Sigmoid colon (tissue), 7 donors: ENCODE results near the gene SURF1. TPM values are rescaled to one million over a fixed set of nuclear protein-coding genes. Genes with fewer than 3 reads are reported as not detected.

ENCODE experiments used
- DNase-seq: peaks from one replicate; pipeline ENCODE4 v3.0.0-alpha.2; 2019
- H3K27ac ChIP-seq, 4 donors: fragments of 200-600 bp; sonication (generic); one replicate each; pipeline ENCODE4 v1.5.1; 2016 to 2019; ENCODE audit warnings: mild to moderate bottlenecking in 1 of 4
- H3K27me3 ChIP-seq, 3 donors: fragments of 200-600 bp; sonication (generic); one replicate each; pipeline ENCODE4 v1.5.1; 2019; ENCODE audit warnings: mild to moderate bottlenecking in 1 of 3
- H3K36me3 ChIP-seq, 4 donors: fragments of 200-600 bp; sonication (generic); one replicate each; pipeline ENCODE4 v1.5.1; 2016 to 2019
- H3K4me1 ChIP-seq, 4 donors: fragments of 200-600 bp; sonication (generic); one replicate each; pipeline ENCODE4 v1.5.1; 2017 to 2019
- H3K4me3 ChIP-seq, 4 donors: fragments of 200-600 bp; sonication (generic); one replicate each; pipeline ENCODE4 v1.5.1; 2017 to 2019; ENCODE audit warnings: mild to moderate bottlenecking in 2 of 4, moderate library complexity in 1 of 4
- H3K9me3 ChIP-seq, 4 donors: fragments of 200-600 bp in 3 of 4; sonication (generic) in 3 of 4; one replicate each; pipeline versions ENCODE4 v1.5.1 to v1.6.1; 2013 to 2019
- EP300 ChIP-seq, 4 donors: sonication (generic); formaldehyde crosslinking; IDR thresholded peaks; one replicate each; pipeline ENCODE4 v1.6.1; 2017; ENCODE audit warnings: antibody characterized with exemption in 4 of 4
- POLR2A ChIP-seq, 2 donors: fragments of 450-650 bp; IDR thresholded peaks; one replicate each; pipeline ENCODE4 v1.6.1; 2016; ENCODE audit warnings: antibody characterized with exemption in 2 of 2, mild to moderate bottlenecking in 2 of 2, moderate library complexity in 2 of 2
- POLR2AphosphoS5 ChIP-seq, 4 donors: sonication (generic); formaldehyde crosslinking; IDR thresholded peaks; one replicate each; pipeline ENCODE4 v1.6.1; 2017; ENCODE audit warnings: antibody characterized with exemption in 4 of 4
- WGBS, 2 donors: extraction: QIAGEN DNeasy Blood & Tissue Kit; methylation state at CpG; one replicate each; pipeline ENCODE4 v1.1.7; 2013; 5-methylcytosine and 5-hydroxymethylcytosine counted together
- intact Hi-C: fragments of 100-400 bp; cut with DNase I; formaldehyde crosslinking; loops from one replicate; pipeline ENCODE4 v1.15.1; 2023
- polyA plus RNA-seq, 3 donors: library from polyadenylated mRNA; stranded (reverse); fragments of 200-250 nt; gene quantifications; one replicate each; pipeline ENCODE4 v1.2.3, GENCODE V29; 2013
- total RNA-seq, 4 donors: library from RNA; depleted of rRNA; stranded (reverse); fragments of >200 nt; gene quantifications; one replicate each; pipeline ENCODE4 v1.1.0, GENCODE V29; 2016
- TF ChIP-seq, protein P1 (sequence below), 4 experiments: fragments of 450-650 bp in 3 of 4; fragments of 200-600 bp in 1 of 4; IDR thresholded peaks; one replicate each; pipeline ENCODE4 v1.5.1; 2016 to 2019; ENCODE audit warnings: antibody characterized with exemption in 4 of 4, mild to moderate bottlenecking in 3 of 4, moderate library complexity in 2 of 4
- donor health status: healthy with polysubstance abuse.
- donor health status: Bipolar disorder and iron deficiency.
- donor health status: healthy.

Gene SURF1
- total and polyA plus RNA-seq, 7 donors, result 33.8 to 98.7 (median 59.0) TPM

DNA sequence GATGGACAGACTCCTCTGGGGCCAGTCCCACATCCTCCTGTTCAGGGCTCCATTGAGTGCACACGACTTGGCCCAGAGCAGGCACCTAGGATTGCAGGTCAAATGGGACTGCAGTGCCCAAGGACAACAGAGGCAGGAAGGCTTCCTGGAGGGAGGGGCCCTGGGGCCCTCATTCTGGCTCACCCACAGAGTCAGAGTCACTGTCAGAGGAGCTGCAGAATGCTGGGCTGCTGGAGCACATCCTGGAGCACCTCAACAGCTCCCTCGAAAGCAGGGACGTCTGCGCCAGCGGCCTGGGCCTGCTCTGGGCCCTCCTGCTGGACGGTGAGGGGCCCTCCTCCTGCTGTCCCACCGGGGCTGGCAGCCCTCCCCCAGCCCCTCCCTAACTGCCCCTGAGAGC lies 46.4 kb upstream of the SURF1 start:
- no peak overlapping the region for H3K4me3 ChIP-seq
- WGBS, 2 donors, result 79 to 80% methylated on average over 7 of the region's 7 CpGs
- DNase-seq, result no peak
- intact Hi-C loops, result no loop called here
- peaks cover 4 to 38% (median 18%) of the 10 kb centered on the region in 4 donors for H3K36me3 ChIP-seq
- TF ChIP-seq POLR2A (IDR thresholded peaks at IDR 0.05), result no peak
- TF ChIP-seq, protein P1, sequence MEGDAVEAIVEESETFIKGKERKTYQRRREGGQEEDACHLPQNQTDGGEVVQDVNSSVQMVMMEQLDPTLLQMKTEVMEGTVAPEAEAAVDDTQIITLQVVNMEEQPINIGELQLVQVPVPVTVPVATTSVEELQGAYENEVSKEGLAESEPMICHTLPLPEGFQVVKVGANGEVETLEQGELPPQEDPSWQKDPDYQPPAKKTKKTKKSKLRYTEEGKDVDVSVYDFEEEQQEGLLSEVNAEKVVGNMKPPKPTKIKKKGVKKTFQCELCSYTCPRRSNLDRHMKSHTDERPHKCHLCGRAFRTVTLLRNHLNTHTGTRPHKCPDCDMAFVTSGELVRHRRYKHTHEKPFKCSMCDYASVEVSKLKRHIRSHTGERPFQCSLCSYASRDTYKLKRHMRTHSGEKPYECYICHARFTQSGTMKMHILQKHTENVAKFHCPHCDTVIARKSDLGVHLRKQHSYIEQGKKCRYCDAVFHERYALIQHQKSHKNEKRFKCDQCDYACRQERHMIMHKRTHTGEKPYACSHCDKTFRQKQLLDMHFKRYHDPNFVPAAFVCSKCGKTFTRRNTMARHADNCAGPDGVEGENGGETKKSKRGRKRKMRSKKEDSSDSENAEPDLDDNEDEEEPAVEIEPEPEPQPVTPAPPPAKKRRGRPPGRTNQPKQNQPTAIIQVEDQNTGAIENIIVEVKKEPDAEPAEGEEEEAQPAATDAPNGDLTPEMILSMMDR (IDR thresholded peaks at IDR 0.05), result no peak
- TF ChIP-seq EP300 (IDR thresholded peaks at IDR 0.05), result no peak
- TF ChIP-seq POLR2AphosphoS5 (IDR thresholded peaks at IDR 0.05), result no peak
- no peaks in the 10 kb centered on the region for H3K9me3 ChIP-seq
- H3K27me3 ChIP-seq, result no peaks in the 10 kb centered on the region
- H3K27ac ChIP-seq, result no peak overlapping the region
- no peaks in the 10 kb centered on the region for H3K4me1 ChIP-seq

DNA sequence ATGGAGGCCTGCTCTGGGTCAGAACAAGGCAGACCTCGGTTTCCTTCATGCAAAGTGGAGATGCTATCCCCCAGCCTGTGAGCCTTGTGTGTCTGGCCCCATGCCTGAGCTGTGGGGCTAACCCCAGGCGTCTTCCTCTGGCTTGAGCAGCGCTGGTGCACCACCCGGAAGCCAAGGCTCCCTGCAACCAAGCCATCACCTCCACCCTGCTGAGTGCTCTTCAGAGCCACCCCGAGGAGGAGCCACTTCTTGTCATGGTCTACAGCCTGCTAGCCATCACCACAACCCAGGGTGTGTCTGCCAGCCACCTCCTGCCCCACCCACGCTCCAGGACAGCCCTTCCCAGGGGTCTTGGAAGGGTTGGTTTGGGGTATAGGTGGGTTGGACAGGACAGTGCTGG lies 45.3 kb upstream of the SURF1 start:
- DNase-seq, result no peak
- 76 to 88% methylated on average over 6 of the region's 6 CpGs for WGBS, 2 donors
- intact Hi-C loops, result no loop called here
- Histone ChIP-seq H3K4me3 (no peak overlapping the region), H3K27ac (no peak overlapping the region), H3K9me3 (no peaks in the 10 kb centered on the region), H3K27me3 (peaks cover 0 to 1% (median 0%) of the 10 kb centered on the region in 3 donors), H3K4me1 (no peaks in the 10 kb centered on the region), H3K36me3 (peaks cover 3 to 27% (median 10%) of the 10 kb centered on the region in 4 donors)
- TF ChIP-seq EP300 (IDR thresholded peaks at IDR 0.05) (no peak), POLR2AphosphoS5 (IDR thresholded peaks at IDR 0.05) (no peak), POLR2A (IDR thresholded peaks at IDR 0.05) (no peak)
- TF ChIP-seq, protein P1 (IDR thresholded peaks at IDR 0.05), result no peak

DNA sequence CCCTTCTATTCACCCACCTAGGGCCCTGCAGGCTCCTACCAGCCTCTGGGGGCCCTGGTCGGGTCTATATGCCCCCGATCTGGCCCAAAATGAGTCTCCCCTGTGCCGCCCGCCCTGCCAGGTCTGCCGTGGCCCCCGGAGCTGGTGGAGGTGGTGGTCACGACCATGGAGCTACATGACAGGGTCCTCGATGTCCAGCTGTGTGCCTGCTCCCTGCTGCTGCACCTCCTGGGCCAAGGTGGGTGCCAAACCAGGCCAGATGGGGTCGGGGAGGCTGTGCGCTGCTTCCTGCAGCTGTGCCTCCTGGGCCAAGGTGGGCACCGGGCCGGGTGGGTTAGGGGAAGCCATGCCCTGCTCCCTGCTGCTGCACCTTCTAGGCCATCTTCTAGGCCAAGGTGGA lies 44.0 kb upstream of the SURF1 start:
- DNase-seq, result no peak
- Histone ChIP-seq H3K27ac (no peak overlapping the region), H3K36me3 (peaks cover 0 to 14% (median 3%) of the 10 kb centered on the region in 4 donors), H3K4me1 (no peaks in the 10 kb centered on the region), H3K27me3 (peaks cover 0 to 10% (median under 1%) of the 10 kb centered on the region in 3 donors), H3K4me3 (no peak overlapping the region), H3K9me3 (no peaks in the 10 kb centered on the region)
- intact Hi-C loops, result no loop called here
- 89 to 92% methylated on average over 12 of the region's 12 CpGs for WGBS, 2 donors
- TF ChIP-seq, protein P1 (IDR thresholded peaks at IDR 0.05), result no peak
- TF ChIP-seq POLR2AphosphoS5 (IDR thresholded peaks at IDR 0.05) (no peak), EP300 (IDR thresholded peaks at IDR 0.05) (no peak)

DNA sequence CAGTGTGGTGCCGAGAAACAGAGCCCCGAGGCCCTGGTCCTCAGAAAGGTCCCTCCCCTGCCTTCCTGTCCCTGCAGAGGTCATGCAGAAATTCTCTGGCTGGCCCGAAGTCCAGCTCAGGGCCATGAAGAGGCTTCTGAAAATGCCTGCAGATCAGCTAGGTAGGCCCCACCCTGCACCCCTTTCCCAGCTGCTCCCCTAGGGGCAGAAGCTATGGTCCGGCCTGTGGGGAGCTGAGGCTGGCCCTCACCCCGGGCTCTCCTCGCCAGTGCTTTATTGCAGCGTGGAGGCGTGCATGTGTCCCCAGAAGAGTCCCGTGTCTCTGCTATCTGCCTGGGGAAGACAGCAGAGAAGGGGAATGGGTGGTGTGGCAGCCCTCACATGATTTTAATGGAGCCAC lies 41.6 kb upstream of the SURF1 start:
- Histone ChIP-seq H3K9me3 (no peaks in the 10 kb centered on the region), H3K27ac (no peak overlapping the region), H3K36me3 (peaks cover 0 to 6% (median 0%) of the 10 kb centered on the region in 4 donors), H3K4me1 (no peaks in the 10 kb centered on the region), H3K27me3 (peaks cover 0 to 34% (median 11%) of the 10 kb centered on the region in 3 donors), H3K4me3 (no peak overlapping the region)
- intact Hi-C loops, result no loop called here
- TF ChIP-seq POLR2AphosphoS5 (IDR thresholded peaks at IDR 0.05) (no peak), EP300 (IDR thresholded peaks at IDR 0.05) (no peak)
- TF ChIP-seq, protein P1 (IDR thresholded peaks at IDR 0.05), result no peak
- DNase-seq, result no peak
- 40 to 72% methylated on average over 9 of the region's 9 CpGs for WGBS, 2 donors

DNA sequence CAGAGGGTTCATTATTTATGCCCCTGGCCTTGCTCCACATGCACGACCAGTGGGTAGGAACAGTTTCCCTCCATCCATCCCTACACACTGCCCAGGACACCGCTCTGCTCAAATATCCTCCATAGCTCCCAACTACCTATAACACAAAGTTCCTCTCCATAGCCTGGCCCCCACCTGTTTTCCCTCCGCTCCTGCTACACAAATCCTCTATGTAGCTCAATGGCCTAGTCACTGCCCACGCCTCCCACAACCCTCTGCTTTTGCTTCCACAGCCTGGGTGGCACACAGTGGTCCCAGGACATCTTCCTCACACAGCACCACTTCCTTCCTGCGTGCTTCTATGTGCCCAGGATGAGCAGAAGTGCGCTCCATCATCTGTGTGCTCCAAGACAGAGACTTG lies 41.1 kb upstream of the SURF1 start:
- intact Hi-C loops, result no loop called here
- H3K27me3 ChIP-seq, result peaks cover 0 to 36% (median 11%) of the 10 kb centered on the region in 3 donors
- 67 to 80% methylated on average over 6 of the region's 6 CpGs for WGBS, 2 donors

More for the DNA sequence above, 41.1 kb upstream of the SURF1 start:
- TF ChIP-seq, protein P1 (IDR thresholded peaks at IDR 0.05), result no peak
- TF ChIP-seq POLR2A (IDR thresholded peaks at IDR 0.05) (no peak), EP300 (IDR thresholded peaks at IDR 0.05) (no peak), POLR2AphosphoS5 (IDR thresholded peaks at IDR 0.05) (no peak)
- Histone ChIP-seq H3K36me3 (peaks cover 0 to 6% (median 0%) of the 10 kb centered on the region in 4 donors), H3K9me3 (no peaks in the 10 kb centered on the region), H3K4me1 (no peaks in the 10 kb centered on the region), H3K4me3 (no peak overlapping the region), H3K27ac (no peak overlapping the region)
- no peak for DNase-seq
